GM12878 (cell line): ENCODE measurements around the gene FBXL19. TPM values are rescaled to one million over a fixed set of nuclear protein-coding genes. Genes with fewer than 3 reads are reported as not detected.

ENCODE experiments used
- ATAC-seq: fragments of 200-7000 bp; cut with Tn5 transposase; 3 replicates; pipeline ENCODE4 v1.9.1; 2020; ENCODE audit warnings: mild to moderate bottlenecking, moderate library complexity
- BruUV-seq: library from RNA; stranded (reverse); fragments of 400-500 nt; replicated peaks from 2 replicates; lab custom pipeline; 2021; lab: Mats Ljungman, UMichigan
- CTCF ChIA-PET: fragments of 300-600 bp; sonication (Branson Sonifier 250); formaldehyde crosslinking; extraction: SDS; loops from one replicate; lab custom pipeline; 2021; ENCODE audit warnings: inconsistent platforms; lab: Yijun Ruan, JAX
- POLR2A ChIA-PET: fragments of 350-600 bp; formaldehyde crosslinking; extraction: SDS; loops from one replicate; lab custom pipeline; 2021; ENCODE audit warnings: inconsistent platforms; lab: Charles Lee
- RAD21 ChIA-PET: fragments of 300-600 bp; sonication (Branson Sonifier 250); formaldehyde crosslinking; loops from one replicate; lab custom pipeline; 2023; ENCODE audit warnings: antibody characterized with exemption; ENCODE audit not compliant: unreplicated experiment; lab: Charles Lee
- SMC1A ChIA-PET: fragments of 300-600 bp; sonication (Branson Sonifier 250); formaldehyde crosslinking; loops from one replicate; lab custom pipeline; 2023; ENCODE audit not compliant: unreplicated experiment, uncharacterized antibody; lab: Charles Lee
- DNase-seq: peaks from one replicate; pipeline ENCODE4 v3.0.0-alpha.2; 2011; ENCODE audit warnings: low read depth, low spot score
- FAIRE-seq: peaks from 3 replicates; lab custom pipeline; 2011; peaks lifted over from hg19 to GRCh38; lab: Jason Lieb, UNC
- H2AFZ ChIP-seq: 2 replicates; pipeline ENCODE4 v1.6.0; 2011; ENCODE audit warnings: low read depth, low read length, control low read depth; ENCODE audit not compliant: control insufficient read depth
- H3K27ac ChIP-seq: 2 replicates; pipeline ENCODE4 v1.5.1; 2011; ENCODE audit warnings: control low read depth; ENCODE audit not compliant: control insufficient read depth, insufficient read depth
- H3K27me3 ChIP-seq, 2 experiments: replicated peaks in 1 of 2; 2 replicates each; pipeline versions ENCODE4 v1.6.0 to v1.6.1; 2011; ENCODE audit warnings: low read length in 1 of 2; ENCODE audit not compliant: control insufficient read depth in 2 of 2, insufficient read depth in 2 of 2
- H3K36me3 ChIP-seq, 2 experiments: 2 replicates each; pipeline ENCODE4 v1.5.1; 2011; ENCODE audit warnings: low read length in 1 of 2; ENCODE audit not compliant: control insufficient read depth in 2 of 2, insufficient read depth in 2 of 2
- H3K4me1 ChIP-seq: 2 replicates; pipeline ENCODE4 v1.6.1; 2011; ENCODE audit warnings: mild to moderate bottlenecking, low read length, moderate library complexity, mixed read lengths; ENCODE audit not compliant: control insufficient read depth, insufficient read depth
- H3K4me2 ChIP-seq: 2 replicates; pipeline ENCODE4 v1.6.0; 2011; ENCODE audit warnings: control low read depth; ENCODE audit not compliant: control insufficient read depth, insufficient read depth
- H3K4me3 ChIP-seq: fragments of 200-600 bp; sonication (generic); 2 replicates; pipeline ENCODE4 v1.5.1; 2016
- H3K79me2 ChIP-seq: 2 replicates; pipeline ENCODE4 v1.6.0; 2011; ENCODE audit warnings: low read length; ENCODE audit not compliant: control insufficient read depth, insufficient read depth
- H3K9ac ChIP-seq: 2 replicates; pipeline ENCODE4 v1.8.0; 2011; ENCODE audit warnings: low read length, control low read depth, mixed read lengths; ENCODE audit not compliant: control insufficient read depth, insufficient read depth
- H3K9me3 ChIP-seq: replicated peaks from 3 replicates; pipeline ENCODE4 v1.5.1; 2011; ENCODE audit warnings: mild to moderate bottlenecking, low read length; ENCODE audit not compliant: control insufficient read depth, insufficient read depth
- H4K20me1 ChIP-seq: 2 replicates; pipeline ENCODE4 v1.6.0; 2011; ENCODE audit not compliant: control insufficient read depth, insufficient read depth
- CBX5 ChIP-seq: sonication (generic); IDR thresholded peaks from 2 replicates; pipeline ENCODE4 v1.6.1; 2016; ENCODE audit warnings: low read depth, moderate library complexity, mild to moderate bottlenecking, inconsistent platforms
- CHD2 ChIP-seq: IDR thresholded peaks from 2 replicates; pipeline ENCODE4 v1.6.1; 2011; ENCODE audit warnings: low read depth, low read length, improper control_type of control experiment, borderline replicate concordance
- ESRRA ChIP-seq: IDR thresholded peaks from 2 replicates; pipeline ENCODE4 v1.6.1; 2012; ENCODE audit warnings: mild to moderate bottlenecking, low read length, improper control_type of control experiment
- FOXK2 ChIP-seq: fragments of 450-650 bp; IDR thresholded peaks from 2 replicates; pipeline ENCODE4 v1.6.1; 2017; ENCODE audit warnings: mild to moderate bottlenecking, moderate library complexity
- GATAD2B ChIP-seq: fragments of 450-650 bp; conservative IDR thresholded peaks from 2 replicates; pipeline ENCODE4 v1.6.1; 2017; ENCODE audit warnings: low read depth, mild to moderate bottlenecking, moderate library complexity
- MLLT1 ChIP-seq: fragments of 450-650 bp; IDR thresholded peaks from 2 replicates; pipeline ENCODE4 v1.6.1; 2016; ENCODE audit warnings: mild to moderate bottlenecking
- MXI1 ChIP-seq: fragments of 150-350 bp; IDR thresholded peaks from 2 replicates; pipeline ENCODE4 v1.6.1; 2011; ENCODE audit warnings: low read depth, mild to moderate bottlenecking, inconsistent platforms, low read length, improper control_type of control experiment
- NKRF ChIP-seq: fragments of 450-650 bp; conservative IDR thresholded peaks from 2 replicates; pipeline ENCODE4 v1.6.1; 2017; ENCODE audit warnings: mild to moderate bottlenecking, moderate library complexity
- PML ChIP-seq: IDR thresholded peaks from 2 replicates; pipeline ENCODE4 v1.6.1; 2012; ENCODE audit warnings: low read length, inconsistent platforms
- POLR2AphosphoS2 ChIP-seq: IDR thresholded peaks from 2 replicates; pipeline ENCODE4 v1.6.1; 2011; ENCODE audit warnings: low read depth, mild to moderate bottlenecking, low read length, improper control_type of control experiment, moderate library complexity
- POU2F2 ChIP-seq: IDR thresholded peaks from 3 replicates; pipeline ENCODE4 v1.6.1; 2011; ENCODE audit warnings: low read depth, mild to moderate bottlenecking, low read length, borderline replicate concordance
- SMARCA5 ChIP-seq: fragments of 450-650 bp; IDR thresholded peaks from 2 replicates; pipeline ENCODE4 v1.6.1; 2017; ENCODE audit warnings: mild to moderate bottlenecking
- TAF1 ChIP-seq: IDR thresholded peaks from 2 replicates; pipeline ENCODE4 v1.6.1; 2011; ENCODE audit warnings: mild to moderate bottlenecking, low read depth, low read length, borderline replicate concordance
- YY1 ChIP-seq: IDR thresholded peaks from 2 replicates; pipeline ENCODE4 v1.6.1; 2011; ENCODE audit warnings: low read depth, mild to moderate bottlenecking, low read length
- ZBED1 ChIP-seq: IDR thresholded peaks from 2 replicates; pipeline ENCODE4 v1.6.1; 2016; ENCODE audit warnings: borderline replicate concordance
- ZNF24 ChIP-seq: fragments of 450-650 bp; IDR thresholded peaks from 2 replicates; pipeline ENCODE4 v1.6.1; 2017; ENCODE audit warnings: antibody characterized with exemption, mild to moderate bottlenecking
- WGBS: methylation state at CpG from one replicate; pipeline ENCODE4 v1.1.6; 2016; ENCODE audit warnings: low lambda C conversion rate; ENCODE audit not compliant: insufficient replicate concordance, insufficient coverage; ENCODE audit errors: missing lambda C conversion rate; 5-methylcytosine and 5-hydroxymethylcytosine counted together
- in situ Hi-C: fragments of 300-500 bp; cut with MboI; formaldehyde crosslinking; loops from 9 replicates; pipeline ENCODE4 v1.14.3; 2018; ENCODE audit warnings: mixed read lengths
- intact Hi-C: fragments of 100-400 bp; cut with micrococcal nuclease; formaldehyde crosslinking; loops from one replicate; pipeline ENCODE4 v1.14.2; 2022; ENCODE audit not compliant: unreplicated experiment
- polyA plus RNA-seq, 11 experiments: library from polyadenylated mRNA; depleted of rRNA in 4 of 11; unstranded in 6 of 11; stranded (reverse) in 5 of 11; fragments of >200 nt; fragmentation: Nextera tagmentation in 4 of 11; fragmentation: Illumina TruSeq in 1 of 11; extraction: Ambion mirVana in 4 of 11; extraction: Trizol in 1 of 11; gene quantifications; 1 replicate in 1 of 11; 2 replicates in 10 of 11; pipeline versions ENCODE4 v1.2.1 to v1.2.3, GENCODE V29; 2011 to 2016; ENCODE audit warnings: inconsistent platforms in 2 of 11, missing spikeins in 2 of 11, low read depth in 1 of 11
- total RNA-seq, 4 experiments: library from RNA; depleted of rRNA in 3 of 4; stranded (reverse); fragments of >200 nt in 3 of 4; fragmentation: Illumina TruSeq in 1 of 4; extraction: Trizol in 1 of 4; gene quantifications; 2 replicates each; pipeline versions ENCODE4 v1.2.1 to v1.2.3, GENCODE V29; 2013 to 2021
- TF ChIP-seq, protein P1 (sequence below): IDR thresholded peaks from 2 replicates; pipeline ENCODE4 v1.6.1; 2011; ENCODE audit warnings: mild to moderate bottlenecking, low read depth, low read length, moderate library complexity; ENCODE audit not compliant: insufficient replicate concordance

FBXL19 gene
- total and polyA plus RNA-seq, 10 of the 15 experiments (the other 5 are each of a cell fraction or from before 2014, with no cell fraction given) = 0.02 to 32.1 (median 6.8) TPM; not detected in 1

DNA sequence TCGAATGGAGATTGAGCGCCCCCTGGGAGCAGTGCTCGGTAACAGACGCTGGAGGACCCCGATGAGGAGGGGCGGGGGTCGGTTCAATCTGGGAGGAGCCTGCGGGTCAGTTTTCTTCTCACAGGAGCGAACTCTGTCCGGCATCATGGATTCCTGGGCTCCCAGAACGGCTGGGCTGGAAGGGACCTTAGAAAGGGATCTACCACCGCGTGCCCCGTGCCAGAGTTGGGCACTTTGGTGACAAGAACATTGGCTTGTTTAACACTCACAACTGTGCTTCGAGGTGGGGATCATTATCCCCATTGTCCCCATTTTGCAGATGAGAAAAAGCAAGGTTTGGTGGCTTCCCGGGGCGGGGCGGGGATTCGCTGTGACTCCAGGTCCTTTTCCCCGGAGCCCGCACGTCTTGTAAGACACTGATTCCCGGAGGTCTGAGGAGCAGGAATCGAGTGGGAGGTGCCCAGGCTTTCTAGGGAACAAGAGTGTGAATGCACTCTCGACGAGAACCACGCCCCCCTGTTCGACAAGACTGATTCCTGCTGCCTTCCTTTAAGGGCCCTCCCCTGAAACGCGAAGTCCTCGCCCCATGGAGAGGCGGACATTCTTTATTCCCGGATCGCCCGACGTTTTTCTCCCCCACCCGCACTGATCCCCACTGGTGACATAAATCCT is 1.5 kb upstream of the FBXL19 start:
- Histone ChIP-seq H2AFZ (peak overlapping the region; percentile 93), H3K4me3 (peak overlapping the region; percentile 86), H3K9me3 (no peaks in the 10 kb centered on the region), H3K4me1 (peaks cover 4% of the 10 kb centered on the region; the same call in 1 of the 2 replicates), H3K27me3 (no peaks in the 10 kb centered on the region), H3K36me3 (no peaks in the 10 kb centered on the region; a peak in 1 of 4 replicates), H3K27ac (peak overlapping the region; percentile 51), H4K20me1 (no peaks in the 10 kb centered on the region), H3K9ac (peak overlapping the region; percentile 49; the same call in 1 of the 2 replicates), H3K79me2 (peaks cover 5% of the 10 kb centered on the region), H3K4me2 (peak overlapping the region; percentile 99)
- POLR2A ChIA-PET = interaction anchor here (0.5 kb wide), 1 partner anchor 204 kb away, joined by 5 read pairs; no protein-coding TSS in a partner anchor
- CTCF ChIA-PET = interaction anchor here (0.6 to 2.1 kb wide), 7 partner anchors 20 to 351 kb away, joined by 3 to 25 read pairs (median 4); no protein-coding TSS in a partner anchor
- in situ Hi-C loops (loop anchor here (5.0 kb wide), 1 partner anchor 80 kb away; no protein-coding TSS in a partner anchor), intact Hi-C loops (loop anchor here (1.0 to 10.0 kb wide), 6 partner anchors 25 to 267 kb away; partner anchors contain the start of genes CFAP119, CTF1, FBRS and PRR14)
- SMC1A ChIA-PET = interaction anchor here (0.6 to 2.9 kb wide), 3 partner anchors 77 to 225 kb away, joined by 3 to 24 read pairs (median 14); no protein-coding TSS in a partner anchor
- under 1% methylated on average over 37 of the region's 37 CpGs for WGBS
- ATAC-seq (peak; percentile 45), DNase-seq (peak; percentile 52), FAIRE-seq (no peak)
- BruUV-seq = no TSS peak
- RAD21 ChIA-PET = interaction anchor here (0.6 to 0.8 kb wide), 2 partner anchors 76 to 119 kb away, joined by 3 to 7 read pairs; no protein-coding TSS in a partner anchor
- TF ChIP-seq NKRF (peak; percentile 80; the same call in 1 of the 2 replicates), SMARCA5 (peak; percentile 93), YY1 (peak; percentile 77), MLLT1 (peak; percentile 11), TAF1 (no peak), GATAD2B (no peak; the same call in 1 of the 2 replicates), MXI1 (no peak), ZNF24 (no peak), CHD2 (peak; percentile 58; the same call in 1 of the 2 replicates), CBX5 (no peak), FOXK2 (no peak), ZBED1 (no peak), POLR2AphosphoS2 (no peak), PML (no peak), ESRRA (0 out of 2 replicates have a peak, but pooled peaks have one; percentile 58), POU2F2 (peak; percentile 53; the same call in 1 of the 3 replicates)
- TF ChIP-seq, protein P1, sequence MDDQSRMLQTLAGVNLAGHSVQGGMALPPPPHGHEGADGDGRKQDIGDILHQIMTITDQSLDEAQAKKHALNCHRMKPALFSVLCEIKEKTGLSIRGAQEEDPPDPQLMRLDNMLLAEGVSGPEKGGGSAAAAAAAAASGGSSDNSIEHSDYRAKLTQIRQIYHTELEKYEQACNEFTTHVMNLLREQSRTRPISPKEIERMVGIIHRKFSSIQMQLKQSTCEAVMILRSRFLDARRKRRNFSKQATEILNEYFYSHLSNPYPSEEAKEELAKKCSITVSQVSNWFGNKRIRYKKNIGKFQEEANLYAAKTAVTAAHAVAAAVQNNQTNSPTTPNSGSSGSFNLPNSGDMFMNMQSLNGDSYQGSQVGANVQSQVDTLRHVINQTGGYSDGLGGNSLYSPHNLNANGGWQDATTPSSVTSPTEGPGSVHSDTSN = peak; percentile 8
